Astrocyte (in vitro differentiated cells and primary cell): Measurements from ENCODE around the gene COL18A1. TPM values are rescaled to one million over a fixed set of nuclear protein-coding genes. Genes with fewer than 3 reads are reported as not detected.

Experiments
- DNase-seq: peaks from one replicate; pipeline ENCODE4 v3.0.0-alpha.2; 2010; ENCODE audit warnings: low read depth
- FAIRE-seq: peaks from 2 replicates; lab custom pipeline; 2011; peaks lifted over from hg19 to GRCh38; lab: Jason Lieb, UNC
- H2AFZ ChIP-seq: 2 replicates; pipeline ENCODE4 v1.6.0; 2012; ENCODE audit warnings: low read depth, low read length, inconsistent platforms
- H3K27ac ChIP-seq: 2 replicates; pipeline ENCODE4 v1.5.1; 2011; ENCODE audit warnings: low read depth, low read length, inconsistent platforms
- H3K27me3 ChIP-seq: 2 replicates; pipeline ENCODE4 v1.6.0; 2011; ENCODE audit warnings: low read length, inconsistent platforms; ENCODE audit not compliant: insufficient read depth
- H3K36me3 ChIP-seq: 2 replicates; pipeline ENCODE4 v1.5.1; 2011; ENCODE audit warnings: low read length, inconsistent platforms; ENCODE audit not compliant: insufficient read depth
- H3K4me1 ChIP-seq: 2 replicates; pipeline ENCODE4 v1.5.1; 2011; ENCODE audit warnings: low read length, inconsistent platforms; ENCODE audit not compliant: insufficient read depth
- H3K4me2 ChIP-seq: 2 replicates; pipeline ENCODE4 v1.6.0; 2012; ENCODE audit warnings: low read length, inconsistent platforms
- H3K4me3 ChIP-seq: 2 replicates; pipeline ENCODE4 v1.5.1; 2011; ENCODE audit warnings: low read depth, mild to moderate bottlenecking, low read length, inconsistent platforms; ENCODE audit not compliant: insufficient read depth
- H3K79me2 ChIP-seq: 2 replicates; pipeline ENCODE4 v1.6.0; 2012; ENCODE audit warnings: mild to moderate bottlenecking, low read length, inconsistent platforms; ENCODE audit not compliant: insufficient read depth
- H3K9ac ChIP-seq: 2 replicates; pipeline ENCODE4 v1.6.0; 2012; ENCODE audit warnings: mild to moderate bottlenecking, low read length, inconsistent platforms
- H3K9me3 ChIP-seq: 2 replicates; pipeline ENCODE4 v1.5.1; 2012; ENCODE audit warnings: low read depth, mild to moderate bottlenecking, low read length, inconsistent platforms; ENCODE audit not compliant: insufficient read depth
- H4K20me1 ChIP-seq: 2 replicates; pipeline ENCODE4 v1.6.0; 2012; ENCODE audit warnings: low read length, inconsistent platforms; ENCODE audit not compliant: insufficient read depth
- H3K27ac Mint-ChIP-seq: one replicate; pipeline ENCODE4 v1.8.0; 2021; ENCODE audit warnings: mild to moderate bottlenecking, mixed read lengths; ENCODE audit not compliant: unreplicated experiment
- H3K27me3 Mint-ChIP-seq: one replicate; pipeline ENCODE4 v1.8.0; 2021; ENCODE audit warnings: low read depth, mixed read lengths; ENCODE audit not compliant: unreplicated experiment
- H3K36me3 Mint-ChIP-seq: one replicate; pipeline ENCODE4 v1.8.0; 2021; ENCODE audit warnings: low read depth, mixed read lengths; ENCODE audit not compliant: unreplicated experiment
- H3K4me1 Mint-ChIP-seq: one replicate; pipeline ENCODE4 v1.8.0; 2021; ENCODE audit warnings: low read depth, mixed read lengths; ENCODE audit not compliant: unreplicated experiment
- H3K4me3 Mint-ChIP-seq: one replicate; pipeline ENCODE4 v1.8.0; 2021; ENCODE audit warnings: mild to moderate bottlenecking, moderate library complexity, mixed read lengths; ENCODE audit not compliant: unreplicated experiment
- H3K9me3 Mint-ChIP-seq: one replicate; pipeline ENCODE4 v1.8.0; 2021; ENCODE audit warnings: mild to moderate bottlenecking, mixed read lengths; ENCODE audit not compliant: unreplicated experiment
- EZH2 ChIP-seq: IDR thresholded peaks from 2 replicates; pipeline ENCODE4 v1.6.1; 2012; ENCODE audit warnings: mild to moderate bottlenecking, low read length, inconsistent platforms; ENCODE audit not compliant: insufficient read depth
- total RNA-seq: library from RNA; stranded (reverse); gene quantifications from 2 replicates; pipeline ENCODE4 v1.2.1, GENCODE V29; 2021
- TF ChIP-seq, protein P1 (sequence below): IDR thresholded peaks from 2 replicates; pipeline ENCODE4 v1.5.1; 2011; ENCODE audit warnings: low read depth, mild to moderate bottlenecking, inconsistent platforms, low read length, moderate library complexity; ENCODE audit not compliant: insufficient read depth

The COL18A1 gene
- total RNA-seq, 1 donor from 2014 or later, result 616 TPM

GRCh38 chr21:45504021-45504515 lies 99.1 kb downstream of the COL18A1 start:
- H3K4me1 Mint-ChIP-seq, result peaks cover 1% of the 10 kb centered on the region
- H3K27me3 Mint-ChIP-seq, result no peaks in the 10 kb centered on the region
- H3K9me3 Mint-ChIP-seq, result no peaks in the 10 kb centered on the region
- Histone ChIP-seq H3K27me3 (no peaks in the 10 kb centered on the region), H3K4me2 (no peak overlapping the region), H3K9me3 (no peaks in the 10 kb centered on the region), H3K79me2 (no peaks in the 10 kb centered on the region), H3K9ac (no peak overlapping the region), H3K4me1 (no peaks in the 10 kb centered on the region), H3K4me3 (no peak overlapping the region), H3K27ac (no peak overlapping the region), H2AFZ (no peak overlapping the region), H4K20me1 (peaks cover 13% of the 10 kb centered on the region), H3K36me3 (no peaks in the 10 kb centered on the region)
- H3K27ac Mint-ChIP-seq, result no peak overlapping the region
- FAIRE-seq (no peak), DNase-seq (no peak)
- H3K4me3 Mint-ChIP-seq, result no peak overlapping the region
- TF ChIP-seq EZH2, result no peak
- TF ChIP-seq, protein P1, sequence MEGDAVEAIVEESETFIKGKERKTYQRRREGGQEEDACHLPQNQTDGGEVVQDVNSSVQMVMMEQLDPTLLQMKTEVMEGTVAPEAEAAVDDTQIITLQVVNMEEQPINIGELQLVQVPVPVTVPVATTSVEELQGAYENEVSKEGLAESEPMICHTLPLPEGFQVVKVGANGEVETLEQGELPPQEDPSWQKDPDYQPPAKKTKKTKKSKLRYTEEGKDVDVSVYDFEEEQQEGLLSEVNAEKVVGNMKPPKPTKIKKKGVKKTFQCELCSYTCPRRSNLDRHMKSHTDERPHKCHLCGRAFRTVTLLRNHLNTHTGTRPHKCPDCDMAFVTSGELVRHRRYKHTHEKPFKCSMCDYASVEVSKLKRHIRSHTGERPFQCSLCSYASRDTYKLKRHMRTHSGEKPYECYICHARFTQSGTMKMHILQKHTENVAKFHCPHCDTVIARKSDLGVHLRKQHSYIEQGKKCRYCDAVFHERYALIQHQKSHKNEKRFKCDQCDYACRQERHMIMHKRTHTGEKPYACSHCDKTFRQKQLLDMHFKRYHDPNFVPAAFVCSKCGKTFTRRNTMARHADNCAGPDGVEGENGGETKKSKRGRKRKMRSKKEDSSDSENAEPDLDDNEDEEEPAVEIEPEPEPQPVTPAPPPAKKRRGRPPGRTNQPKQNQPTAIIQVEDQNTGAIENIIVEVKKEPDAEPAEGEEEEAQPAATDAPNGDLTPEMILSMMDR, result no peak
- H3K36me3 Mint-ChIP-seq, result peaks cover 8% of the 10 kb centered on the region

- TF ChIP-seq, protein P1, result no peak
- TF ChIP-seq EZH2, result no peak
- H3K4me1 Mint-ChIP-seq, result peaks cover 1% of the 10 kb centered on the region
Measured at GRCh38 chr21:45504516-45505415, 99.8 kb downstream of the COL18A1 start.

More at GRCh38 chr21:45504516-45505415, 99.8 kb downstream of the COL18A1 start:
- H3K4me3 Mint-ChIP-seq, result no peak overlapping the region
- no peak overlapping the region for H3K9ac ChIP-seq
- no peaks in the 10 kb centered on the region for H3K9me3 ChIP-seq
- H3K27me3 Mint-ChIP-seq, result no peaks in the 10 kb centered on the region
- FAIRE-seq, result no peak
- no peaks in the 10 kb centered on the region for H3K79me2 ChIP-seq
- no peaks in the 10 kb centered on the region for H3K4me1 ChIP-seq
- H3K27ac ChIP-seq, result no peak overlapping the region
- H3K27ac Mint-ChIP-seq, result no peak overlapping the region
- no peak for DNase-seq
- H3K9me3 Mint-ChIP-seq, result no peaks in the 10 kb centered on the region
- H3K36me3 Mint-ChIP-seq, result peaks cover 5% of the 10 kb centered on the region
- H3K36me3 ChIP-seq, result no peaks in the 10 kb centered on the region
- no peaks in the 10 kb centered on the region for H3K27me3 ChIP-seq
- peaks cover 12% of the 10 kb centered on the region for H4K20me1 ChIP-seq
- H3K4me3 ChIP-seq, result no peak overlapping the region
- no peak overlapping the region for H3K4me2 ChIP-seq
- H2AFZ ChIP-seq, result no peak overlapping the region
